Endothelial cell (in vitro differentiated cells): Measurements from ENCODE around the gene SRGAP2B. TPM values are rescaled to one million over a fixed set of nuclear protein-coding genes. Genes with fewer than 3 reads are reported as not detected.
"Not testable (repeated sequence)": the region's sequence is repeated elsewhere in the genome, so short reads cannot be mapped to it uniquely, and the experiment has no call there.

Experiments used
- DNase-seq: peaks from one replicate; pipeline ENCODE4 v3.0.0; 2021; ENCODE audit warnings: low spot score
- H3K27ac Mint-ChIP-seq: one replicate; pipeline ENCODE4 v1.8.0; 2021; ENCODE audit warnings: mixed read lengths, inconsistent platforms; ENCODE audit not compliant: unreplicated experiment
- H3K27me3 Mint-ChIP-seq: one replicate; pipeline ENCODE4 v1.8.0; 2021; ENCODE audit warnings: mild to moderate bottlenecking, moderate library complexity, mixed read lengths, inconsistent platforms; ENCODE audit not compliant: unreplicated experiment
- H3K36me3 Mint-ChIP-seq: one replicate; pipeline ENCODE4 v1.8.0; 2021; ENCODE audit warnings: mild to moderate bottlenecking, low read depth, mixed read lengths, inconsistent platforms; ENCODE audit not compliant: unreplicated experiment
- H3K4me1 Mint-ChIP-seq: one replicate; pipeline ENCODE4 v1.8.0; 2021; ENCODE audit warnings: mild to moderate bottlenecking, mixed read lengths, inconsistent platforms; ENCODE audit not compliant: unreplicated experiment
- H3K4me3 Mint-ChIP-seq: one replicate; pipeline ENCODE4 v1.8.0; 2021; ENCODE audit warnings: mild to moderate bottlenecking, mixed read lengths, inconsistent platforms; ENCODE audit not compliant: unreplicated experiment
- H3K9me3 Mint-ChIP-seq: one replicate; pipeline ENCODE4 v1.8.0; 2021; ENCODE audit warnings: mixed read lengths, inconsistent platforms; ENCODE audit not compliant: unreplicated experiment
- total RNA-seq: library from RNA; stranded (reverse); fragmentation: NEBNext Ultra II Directional; extraction: Animal tissue kit (Norgen Biotek cat#: 25700); gene quantifications from one replicate; pipeline ENCODE4 v1.2.1, GENCODE V29; 2021; ENCODE audit not compliant: unreplicated experiment

Gene SRGAP2B
- total RNA-seq, 1 donor from 2014 or later, result 88.8 TPM

DNA sequence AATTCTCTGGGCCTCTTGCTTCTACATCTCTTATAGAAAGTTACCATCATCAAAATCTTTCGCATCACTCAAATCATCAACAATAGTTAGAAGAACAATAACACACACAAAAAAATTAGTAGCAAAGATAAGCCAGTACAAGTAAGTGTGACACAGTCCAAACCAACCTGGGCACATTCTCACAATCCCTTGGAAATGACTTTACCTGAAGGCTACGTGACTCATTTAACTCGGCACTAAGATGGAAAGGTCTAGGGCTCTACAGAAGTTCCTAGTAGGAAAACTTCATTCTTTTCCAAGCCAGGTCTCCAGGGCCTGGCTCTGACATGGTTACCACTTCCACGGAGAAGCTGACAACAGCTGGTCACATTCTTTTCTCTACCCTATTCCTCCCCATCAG lies 41.7 kb downstream of the SRGAP2B start:
- not testable (repeated sequence) for H3K27me3 Mint-ChIP-seq, H3K27ac Mint-ChIP-seq, DNase-seq, H3K4me1 Mint-ChIP-seq, H3K9me3 Mint-ChIP-seq, H3K36me3 Mint-ChIP-seq, H3K4me3 Mint-ChIP-seq

DNA sequence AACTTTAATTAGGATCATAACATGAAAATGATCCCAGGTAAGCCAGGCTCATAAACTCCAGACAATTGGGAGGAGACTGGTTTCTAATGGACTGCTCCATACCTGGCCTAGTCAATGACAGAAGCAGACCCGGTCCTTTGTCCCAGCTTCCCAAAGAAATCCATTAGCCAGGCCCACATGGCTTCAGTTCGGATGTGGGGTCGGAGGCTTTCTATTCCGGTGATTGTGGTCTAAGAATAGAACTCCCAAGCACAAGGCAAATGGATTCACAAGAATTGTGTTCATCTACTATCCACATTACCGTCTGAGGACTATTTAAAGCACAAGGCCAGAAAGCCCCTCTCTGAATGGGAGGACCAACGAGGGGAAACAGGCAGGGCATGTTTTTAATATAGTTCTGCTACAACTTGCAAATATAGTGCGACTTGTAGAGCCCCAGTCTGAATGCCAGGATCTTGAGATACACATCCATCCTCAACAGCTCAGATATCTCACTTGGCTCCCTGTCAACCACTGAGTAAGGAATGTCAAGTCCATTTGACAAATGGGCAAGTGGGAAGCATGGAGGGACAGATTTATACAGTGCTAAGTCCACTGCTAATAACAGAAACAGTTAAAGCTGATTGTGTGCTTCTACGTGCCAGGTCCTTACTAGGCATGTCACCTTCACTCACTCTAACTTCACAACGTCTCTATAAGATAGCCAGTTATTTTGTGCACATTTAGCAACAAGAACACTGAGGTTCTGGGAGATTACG lies 42.9 kb downstream of the SRGAP2B start:
- not testable (repeated sequence) for H3K4me1 Mint-ChIP-seq, H3K27ac Mint-ChIP-seq, H3K36me3 Mint-ChIP-seq, H3K4me3 Mint-ChIP-seq, DNase-seq, H3K9me3 Mint-ChIP-seq, H3K27me3 Mint-ChIP-seq

DNA sequence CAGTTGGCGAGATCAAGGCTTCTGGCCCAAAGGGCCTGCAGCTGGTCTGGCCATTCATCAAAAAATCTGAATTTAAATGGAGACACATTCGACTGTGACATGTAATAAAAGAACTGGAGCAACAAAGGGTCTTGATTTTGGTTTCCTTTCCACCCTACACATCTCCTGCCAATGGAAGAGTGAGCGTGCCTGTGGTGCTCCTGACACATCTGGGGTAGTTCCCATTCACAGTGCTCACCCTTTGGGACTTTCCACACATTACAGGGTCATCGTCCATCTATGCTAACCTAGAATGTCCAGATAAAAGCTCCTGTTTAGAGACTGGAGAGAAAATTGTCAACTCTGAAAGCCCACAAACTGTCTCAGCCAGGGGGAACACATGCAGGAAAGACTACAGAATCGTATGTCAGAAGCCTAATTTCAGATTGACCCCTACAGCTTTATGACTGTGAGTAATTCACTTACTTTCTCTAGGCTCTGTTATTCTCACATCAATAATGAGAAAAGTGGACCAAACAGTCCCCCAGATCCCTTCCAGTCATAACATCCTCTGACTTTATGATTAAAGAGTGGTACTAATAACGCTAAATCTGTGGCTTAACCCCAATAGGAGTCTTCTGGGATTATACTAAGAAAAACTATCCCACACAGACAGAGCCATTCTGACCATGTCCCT lies 46.8 kb downstream of the SRGAP2B start:
- H3K27ac Mint-ChIP-seq, H3K9me3 Mint-ChIP-seq, H3K4me3 Mint-ChIP-seq, H3K36me3 Mint-ChIP-seq, H3K27me3 Mint-ChIP-seq, DNase-seq, H3K4me1 Mint-ChIP-seq: not testable (repeated sequence)

DNA sequence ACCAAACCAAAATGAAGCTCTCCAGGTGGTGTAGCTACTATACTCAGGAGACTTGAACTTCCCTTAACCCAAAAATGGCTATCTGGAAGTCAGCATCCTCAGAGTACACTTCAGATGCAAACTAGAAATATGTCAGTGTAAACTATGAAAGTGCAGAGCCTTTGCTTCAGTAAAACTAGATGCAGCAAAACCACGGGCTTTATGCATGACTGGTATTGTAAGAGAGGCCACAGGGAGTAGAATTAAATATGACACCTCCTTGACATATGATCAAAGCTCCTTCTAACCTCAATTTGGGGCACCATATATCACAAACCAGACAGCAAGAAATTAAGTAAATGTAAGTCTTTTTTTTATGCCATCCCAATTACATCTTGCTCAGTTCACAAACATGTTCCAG lies 47.6 kb downstream of the SRGAP2B start:
- H3K36me3 Mint-ChIP-seq, H3K9me3 Mint-ChIP-seq, H3K27ac Mint-ChIP-seq, H3K4me1 Mint-ChIP-seq, H3K4me3 Mint-ChIP-seq, DNase-seq, H3K27me3 Mint-ChIP-seq: not testable (repeated sequence)

DNA sequence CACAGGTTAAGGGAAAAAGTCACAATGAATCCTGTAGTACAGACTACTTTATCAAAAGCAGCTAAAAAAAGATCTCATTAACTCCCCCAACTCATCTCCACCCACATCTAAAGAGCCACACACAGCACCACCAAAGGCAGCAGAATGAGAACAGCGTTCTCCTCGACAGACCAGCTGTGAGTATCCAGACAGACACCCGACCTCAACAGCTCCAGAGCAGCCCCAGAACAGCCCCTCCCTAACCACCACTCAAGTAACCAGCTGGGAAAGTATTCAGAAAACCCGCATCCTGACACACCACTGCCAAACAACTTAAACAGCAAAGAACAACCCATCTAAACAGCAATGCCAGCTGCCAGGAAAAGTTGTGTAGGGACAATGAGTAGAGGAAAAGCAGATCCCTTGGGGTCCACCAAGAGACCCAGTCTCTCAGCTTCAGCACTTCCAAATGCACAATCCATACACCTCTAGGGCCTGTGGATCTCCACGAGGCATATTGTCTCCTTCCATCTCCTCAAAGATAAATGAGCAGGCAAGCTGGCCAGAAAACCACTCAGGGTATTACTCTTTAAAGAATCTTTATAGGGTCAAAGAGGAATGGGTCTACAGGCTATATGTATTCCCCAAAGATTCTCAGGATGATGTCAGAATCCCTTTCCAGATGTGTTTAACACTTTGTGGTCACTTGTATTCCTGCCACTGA lies 49.4 kb downstream of the SRGAP2B start:
- not testable (repeated sequence) for H3K36me3 Mint-ChIP-seq, DNase-seq, H3K27me3 Mint-ChIP-seq, H3K4me3 Mint-ChIP-seq, H3K27ac Mint-ChIP-seq, H3K9me3 Mint-ChIP-seq, H3K4me1 Mint-ChIP-seq

DNA sequence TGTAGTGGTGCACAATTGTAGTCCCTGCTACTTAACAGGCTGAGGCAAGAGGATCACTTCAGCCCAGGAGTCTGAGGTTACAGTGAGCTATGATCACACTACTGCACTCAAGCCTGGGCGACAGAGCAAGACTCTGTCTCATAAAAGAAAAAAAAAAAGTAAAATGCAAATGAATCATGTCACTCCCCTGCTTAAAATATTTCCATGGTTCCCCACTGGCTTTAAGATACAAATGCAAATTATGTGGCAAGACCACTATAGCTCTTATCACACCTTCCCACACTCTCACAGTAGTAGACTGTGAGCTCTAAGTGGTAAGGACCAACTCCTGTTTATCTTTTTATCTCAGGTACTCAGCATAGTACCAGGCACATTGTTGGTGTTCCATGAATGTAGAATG lies 53.6 kb downstream of the SRGAP2B start:
- H3K27ac Mint-ChIP-seq, DNase-seq, H3K4me1 Mint-ChIP-seq, H3K9me3 Mint-ChIP-seq, H3K4me3 Mint-ChIP-seq, H3K27me3 Mint-ChIP-seq, H3K36me3 Mint-ChIP-seq: not testable (repeated sequence)

DNA sequence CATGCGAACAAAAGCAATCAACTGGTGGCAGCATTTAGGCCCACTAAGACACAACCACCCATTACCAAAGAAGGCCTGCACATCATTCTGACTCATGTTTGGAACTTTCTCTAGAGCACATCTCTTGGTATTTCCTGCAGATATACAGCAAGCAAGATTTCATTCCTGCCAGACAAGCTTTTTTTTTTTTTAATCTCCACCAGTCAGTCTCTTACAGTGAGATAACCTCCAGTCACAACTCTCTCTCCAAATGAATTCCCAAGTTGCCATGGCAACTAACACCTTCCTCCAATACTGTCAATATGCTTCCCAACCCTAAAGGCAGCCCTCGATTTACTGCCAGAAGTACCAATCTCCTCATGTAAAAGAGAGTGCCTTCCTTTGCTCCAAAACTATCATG lies 59.1 kb downstream of the SRGAP2B start:
- not testable (repeated sequence) for H3K27me3 Mint-ChIP-seq, H3K36me3 Mint-ChIP-seq, H3K27ac Mint-ChIP-seq, H3K9me3 Mint-ChIP-seq, H3K4me1 Mint-ChIP-seq, H3K4me3 Mint-ChIP-seq, DNase-seq

DNA sequence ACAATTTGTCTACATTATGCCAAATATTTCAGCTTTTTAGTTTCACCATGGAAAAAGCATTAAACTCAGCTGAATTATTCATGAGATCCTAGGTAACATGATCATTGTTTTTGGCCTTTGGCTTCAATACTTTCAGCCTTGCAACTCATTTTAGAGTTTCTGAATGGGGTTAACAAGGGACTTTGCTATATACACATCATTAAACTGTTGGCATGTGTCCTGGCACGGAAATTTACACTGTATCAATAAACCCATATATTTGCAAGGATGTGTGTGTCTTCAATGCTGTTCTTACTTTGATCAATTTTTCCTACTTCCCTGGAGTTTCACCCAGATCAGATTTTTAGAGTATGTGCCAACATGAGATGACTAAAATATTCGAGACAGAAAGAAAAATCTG lies 61.6 kb downstream of the SRGAP2B start:
- H3K4me3 Mint-ChIP-seq, H3K36me3 Mint-ChIP-seq, H3K4me1 Mint-ChIP-seq, H3K27me3 Mint-ChIP-seq, H3K9me3 Mint-ChIP-seq, DNase-seq, H3K27ac Mint-ChIP-seq: not testable (repeated sequence)

DNA sequence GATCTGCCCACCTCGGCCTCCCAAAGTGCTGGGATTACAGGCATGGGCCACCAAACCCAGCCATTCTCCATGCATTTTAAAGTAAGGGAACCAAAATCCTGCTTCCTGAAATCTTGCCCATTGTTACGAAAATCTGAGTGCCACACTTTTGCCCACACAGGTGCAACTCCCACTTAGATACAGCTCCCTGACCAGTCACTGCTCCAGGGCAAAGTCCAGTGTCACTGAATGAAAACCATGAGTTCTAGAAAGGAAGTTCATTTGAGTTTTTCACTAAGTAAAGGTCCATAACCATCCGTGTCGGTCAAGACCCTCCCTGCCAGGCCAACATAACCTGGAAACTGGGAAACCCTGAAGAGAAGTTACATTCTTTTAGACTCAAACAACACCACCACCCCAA lies 67.9 kb downstream of the SRGAP2B start:
- H3K36me3 Mint-ChIP-seq, H3K4me1 Mint-ChIP-seq, H3K27ac Mint-ChIP-seq, H3K27me3 Mint-ChIP-seq, DNase-seq, H3K9me3 Mint-ChIP-seq, H3K4me3 Mint-ChIP-seq: not testable (repeated sequence)

DNA sequence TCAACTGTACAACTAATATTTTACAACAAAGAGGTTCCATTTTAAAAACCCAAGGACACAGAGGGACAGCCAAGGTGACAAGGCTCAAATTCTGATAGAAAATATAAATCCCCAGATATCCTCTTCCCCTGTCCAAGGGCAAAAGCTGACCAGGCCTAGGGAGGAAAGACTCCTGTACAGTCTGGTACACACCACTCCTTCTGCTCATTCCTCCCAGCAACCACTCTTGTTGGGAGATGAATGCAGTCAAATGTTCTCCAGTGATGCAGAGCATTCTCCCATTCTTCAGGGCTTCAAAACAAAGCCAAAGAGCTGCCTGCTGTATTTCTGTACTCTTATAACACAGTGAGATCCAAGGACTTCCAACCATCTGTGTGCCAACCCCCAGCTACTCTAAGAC lies 69.8 kb downstream of the SRGAP2B start:
- not testable (repeated sequence) for H3K4me1 Mint-ChIP-seq, H3K27me3 Mint-ChIP-seq, H3K27ac Mint-ChIP-seq, H3K36me3 Mint-ChIP-seq, DNase-seq, H3K4me3 Mint-ChIP-seq, H3K9me3 Mint-ChIP-seq

DNA sequence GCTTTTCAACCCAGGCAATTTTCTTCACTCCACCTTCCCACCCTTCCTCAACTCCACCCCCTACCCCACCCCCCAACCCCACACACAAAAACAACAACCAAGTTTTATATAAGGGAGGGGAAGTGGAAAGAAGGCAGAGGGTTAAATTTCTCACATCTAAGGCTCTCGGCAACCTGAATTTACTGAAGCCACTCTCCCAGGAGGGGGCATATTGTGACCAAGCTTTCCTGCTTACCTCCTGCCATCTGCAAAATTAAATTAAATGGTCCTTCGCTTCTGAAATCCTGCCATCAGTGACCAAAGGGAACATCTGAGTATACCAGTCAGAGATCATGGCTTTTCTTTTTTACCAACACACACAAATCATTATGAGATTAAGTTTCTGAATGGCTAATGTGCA lies 72.9 kb downstream of the SRGAP2B start:
- not testable (repeated sequence) for H3K4me1 Mint-ChIP-seq, H3K27me3 Mint-ChIP-seq, H3K36me3 Mint-ChIP-seq, DNase-seq, H3K9me3 Mint-ChIP-seq, H3K4me3 Mint-ChIP-seq, H3K27ac Mint-ChIP-seq

DNA sequence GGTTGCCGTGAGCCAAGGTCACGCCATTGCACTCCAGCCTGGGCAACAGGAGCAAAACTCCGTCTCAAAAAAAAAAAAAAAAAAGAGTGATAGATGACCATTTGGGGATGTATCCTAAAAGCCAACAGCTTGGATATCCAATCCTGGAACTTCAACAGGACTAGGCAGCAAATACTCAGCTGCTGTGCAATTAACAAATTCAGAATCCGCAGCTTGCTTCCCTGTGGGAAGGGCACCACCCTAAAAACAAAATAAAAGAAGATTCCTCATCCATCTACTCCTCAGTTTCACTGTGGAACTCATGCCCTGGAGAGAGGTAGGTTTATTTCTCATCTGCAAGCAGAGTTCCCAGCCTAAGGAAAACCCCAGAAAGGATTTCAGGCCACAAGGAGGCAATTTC lies 73.4 kb downstream of the SRGAP2B start:
- not testable (repeated sequence) for H3K27ac Mint-ChIP-seq, H3K36me3 Mint-ChIP-seq, H3K27me3 Mint-ChIP-seq, H3K9me3 Mint-ChIP-seq, H3K4me3 Mint-ChIP-seq, H3K4me1 Mint-ChIP-seq, DNase-seq
